Hair follicle dermal papilla cell (primary cell): ENCODE measurements around the gene HPCAL1. TPM values are rescaled to one million over a fixed set of nuclear protein-coding genes. Genes with fewer than 3 reads are reported as not detected.

Source experiments
- small RNA-seq: library from RNA; depleted of rRNA; stranded (forward); fragments of <200 nt; gene quantifications from one replicate; pipeline ENCODE3, GENCODE V24; 2012
- total RNA-seq: library from RNA; depleted of rRNA; stranded (reverse); fragments of >200 nt; gene quantifications from 2 replicates; pipeline ENCODE4 v1.2.3, GENCODE V29; 2012

Gene HPCAL1
- 66.5 and 85.7 TPM in 2 replicates for total RNA-seq

DNA sequence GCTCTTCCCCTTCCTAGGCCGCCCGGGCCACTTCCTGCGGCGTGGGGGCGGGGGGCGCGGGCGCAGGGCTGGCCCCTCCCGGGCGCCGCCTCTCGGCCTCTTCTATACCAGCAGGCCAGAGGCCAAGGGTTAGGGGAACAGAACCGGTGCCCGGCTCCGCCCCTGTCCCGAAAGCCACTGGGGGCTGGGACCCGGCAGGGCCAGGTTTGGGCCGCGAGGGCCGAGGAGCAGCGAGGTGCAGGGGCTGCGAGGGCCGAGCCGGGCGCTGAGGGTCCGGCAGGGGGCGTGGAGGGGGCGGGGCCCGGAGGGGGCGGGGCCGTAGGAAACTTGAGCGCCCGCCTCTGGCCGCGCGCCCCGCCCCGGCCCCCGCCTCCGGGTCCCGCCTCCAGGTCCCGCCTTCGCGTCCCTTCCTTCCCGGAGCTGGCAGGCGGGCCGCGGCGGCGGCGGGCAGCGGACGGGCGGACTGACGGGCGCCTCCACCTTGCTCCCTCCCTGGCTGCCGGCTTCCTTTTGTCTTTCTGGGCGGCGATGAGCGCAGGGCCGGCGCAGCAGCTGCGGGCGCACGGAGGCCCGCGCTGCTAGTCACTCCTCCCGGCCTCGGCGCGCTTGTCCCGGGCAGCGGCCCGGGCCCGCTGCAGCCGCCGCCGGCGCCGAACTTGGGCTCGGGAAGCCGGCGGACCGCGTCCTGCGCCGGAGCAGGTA lies at the start of gene HPCAL1:
Gene HPCAL1 (plus strand): TSS at position 426 of the 702 bp plus-strand sequence. CDS start 116,854 bp downstream, outside the sequence.

DNA sequence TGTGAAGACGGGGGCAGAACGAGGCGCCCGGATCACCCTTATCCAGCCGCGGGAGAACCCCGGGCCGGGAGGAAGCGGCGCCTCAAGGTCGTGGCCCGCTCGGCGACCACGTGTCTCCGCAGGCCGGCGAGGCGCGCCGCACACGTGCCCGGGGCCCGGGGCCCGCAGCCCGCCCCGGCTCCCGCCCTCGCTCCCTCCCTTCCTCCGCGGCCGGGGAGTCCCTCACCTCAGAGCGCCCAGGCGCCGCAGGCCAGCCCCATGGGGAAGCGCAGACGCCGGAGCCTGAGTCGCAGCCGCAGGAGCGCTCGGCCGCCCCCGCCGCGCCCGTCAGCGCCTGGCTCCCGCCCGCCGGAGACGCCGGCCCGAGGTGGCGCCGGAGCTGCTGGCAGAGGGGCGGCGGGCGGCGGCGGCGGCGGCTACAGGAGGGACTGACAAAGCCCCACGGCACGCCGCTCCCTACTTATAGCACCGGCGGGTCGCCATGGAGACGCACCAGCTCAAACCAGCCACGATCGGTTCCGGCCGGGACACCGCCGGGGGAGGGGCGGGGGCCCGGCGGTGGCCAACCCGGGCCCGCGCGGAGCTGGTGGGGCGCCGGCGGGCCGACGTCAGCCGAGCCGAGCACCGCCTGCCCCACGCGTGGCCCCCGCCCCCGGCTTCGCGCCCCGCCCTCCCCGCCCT lies 145.3 kb downstream of the HPCAL1 start, which contains the start of gene ODC1:
Gene ODC1 (minus strand): TSS at position 433 of the 681 bp plus-strand sequence. CDS start 3,295 bp downstream, outside the sequence.

Small RNA genes lying within 50 kb of the gene (small RNA-seq; reads per million reads assigned to genes)
- not detected for gene RF00432
- gene RN7SL66P = not detected
- gene SNORA80B = 29.6 reads per million, percentile 96 among the genes with 10 or more reads in this experiment

Other genes starting within 250 kb of the HPCAL1 start
- 9.4 and 14.2 TPM in 2 replicates for gene CYS1, start 222.5 kb upstream of the HPCAL1 start, total RNA-seq
- 3.9 and 8.1 TPM in 2 replicates for gene RRM2, start 180.2 kb upstream of the HPCAL1 start, total RNA-seq
- gene ODC1, start 145.4 kb downstream of the HPCAL1 start, total RNA-seq = 37.6 and 39.3 TPM in 2 replicates